ENCODE results near the gene SETBP1. TPM values are rescaled to one million over a fixed set of nuclear protein-coding genes. Genes with fewer than 3 reads are reported as not detected.

The SETBP1 gene
- total and polyA plus RNA-seq, 2 of the 13 experiments (the other 11 are each of a cell fraction or from before 2014, with no cell fraction given): 0.18 to 0.65 TPM

- POLR2A ChIA-PET: no interaction called here
- WGBS (ENCODE audit: low lambda C conversion rate): 0% methylated on average over 3 of the region's 3 CpGs
Observed at GRCh38 chr18:44632469-44633145, 48.1 kb upstream of the SETBP1 start.

GRCh38 chr18:44635546-44635945, 45.1 kb upstream of the SETBP1 start:
- in situ Hi-C loops (cut with HindIII; ENCODE audit: extremely low pct_ligation_motif_present, low pct_unique_long_range_greater_than_20kb): no loop called here
- 6% methylated on average over 3 of the region's 3 CpGs for WGBS (ENCODE audit: low lambda C conversion rate)
- Histone ChIP-seq H3K36me3 (replicated peaks in 1 of 2; ENCODE audit: control insufficient read depth in 1 of 2, insufficient read depth in 2 of 2, low read length in 2 of 2) (no peaks in the 10 kb centered on the region), H3K9ac (ENCODE audit: insufficient read depth, low read depth, low read length) (no peak overlapping the region), H3K79me2 (ENCODE audit: insufficient read depth, low read length) (no peaks in the 10 kb centered on the region), H4K20me1 (ENCODE audit: insufficient read depth, low read length) (no peaks in the 10 kb centered on the region), H3K27ac (ENCODE audit: extremely low read length, insufficient read depth, low read length) (no peak overlapping the region), H2AFZ (ENCODE audit: low read length) (no peak overlapping the region), H3K27me3 (ENCODE audit: control insufficient read depth in 1 of 2, insufficient read depth in 2 of 2, low read length in 2 of 2) (no peaks in the 10 kb centered on the region), H3K4me3 (replicated peaks in 1 of 3; ENCODE audit: insufficient read depth in 1 of 3, low read depth in 2 of 3, low read length in 3 of 3) (no peak overlapping the region), H3K9me3 (ENCODE audit: low read length) (no peaks in the 10 kb centered on the region; the same call in 1 of the 2 replicates), H3K4me1 (ENCODE audit: insufficient read depth, low read length) (no peaks in the 10 kb centered on the region), H3K4me2 (ENCODE audit: low read depth, low read length) (no peak overlapping the region)
- no TSS peak for BruUV-seq (replicated peaks)
- POLR2A ChIA-PET: no interaction called here
- no peak for DNase-seq (ENCODE audit: low spot score)
- intact Hi-C loops (cut with micrococcal nuclease; ENCODE audit: unreplicated experiment): no loop called here
- CTCF ChIA-PET (ENCODE audit: low intra/inter-chr PET ratio, low total read pairs): no interaction called here
- ATAC-seq: no peak
- no peak for FAIRE-seq
- TF ChIP-seq ZNF484 (CRISPR knock-in tag; IDR thresholded peaks at IDR 0.05; ENCODE audit: borderline replicate concordance, low read depth) (no peak), ZNF446 (CRISPR knock-in tag; IDR thresholded peaks at IDR 0.05) (no peak), MIER2 (CRISPR knock-in tag; IDR thresholded peaks at IDR 0.05) (no peak), ZNF740 (CRISPR knock-in tag; IDR thresholded peaks at IDR 0.05) (no peak), ZNF550 (CRISPR knock-in tag; IDR thresholded peaks at IDR 0.05; ENCODE audit: borderline replicate concordance) (no peak), RAD21 (CRISPR knock-in tag; IDR thresholded peaks at IDR 0.05) (no peak), ZBTB2 (CRISPR knock-in tag; IDR thresholded peaks at IDR 0.05; ENCODE audit: low read depth) (no peak), HNRNPK (IDR thresholded peaks at IDR 0.05; ENCODE audit: low read depth, low read length, poor library complexity, severe bottlenecking) (no peak), RARA (CRISPR knock-in tag; IDR thresholded peaks at IDR 0.05) (no peak), SOX6 (IDR thresholded peaks at IDR 0.05) (no peak), SOX6 (CRISPR knock-in tag; IDR thresholded peaks at IDR 0.05) (no peak), PATZ1 (CRISPR knock-in tag; IDR thresholded peaks at IDR 0.05) (no peak), NFE2 (CRISPR knock-in tag; IDR thresholded peaks at IDR 0.05) (no peak), ZNF616 (CRISPR knock-in tag; IDR thresholded peaks at IDR 0.05; ENCODE audit: low read depth) (no peak), ZNF205 (CRISPR knock-in tag; IDR thresholded peaks at IDR 0.05) (no peak), HNRNPL (IDR thresholded peaks at IDR 0.05; ENCODE audit: low read depth, low read length) (no peak)

More at GRCh38 chr18:44632469-44633145, 48.1 kb upstream of the SETBP1 start:
- Histone ChIP-seq H3K79me2 (ENCODE audit: insufficient read depth, low read length) (no peaks in the 10 kb centered on the region), H3K27me3 (ENCODE audit: control insufficient read depth in 1 of 2, insufficient read depth in 2 of 2, low read length in 2 of 2) (no peaks in the 10 kb centered on the region), H3K4me2 (ENCODE audit: low read depth, low read length) (no peak overlapping the region), H3K4me1 (ENCODE audit: insufficient read depth, low read length) (no peaks in the 10 kb centered on the region), H3K27ac (ENCODE audit: extremely low read length, insufficient read depth, low read length) (no peak overlapping the region), H4K20me1 (ENCODE audit: insufficient read depth, low read length) (no peaks in the 10 kb centered on the region), H3K9ac (ENCODE audit: insufficient read depth, low read depth, low read length) (no peak overlapping the region), H3K9me3 (ENCODE audit: low read length) (no peaks in the 10 kb centered on the region; the same call in 1 of the 2 replicates), H3K36me3 (replicated peaks in 1 of 2; ENCODE audit: control insufficient read depth in 1 of 2, insufficient read depth in 2 of 2, low read length in 2 of 2) (no peaks in the 10 kb centered on the region), H3K4me3 (replicated peaks in 1 of 3; ENCODE audit: insufficient read depth in 1 of 3, low read depth in 2 of 3, low read length in 3 of 3) (no peak overlapping the region), H2AFZ (ENCODE audit: low read length) (no peak overlapping the region)
- intact Hi-C loops (cut with micrococcal nuclease; ENCODE audit: unreplicated experiment): no loop called here
- CTCF ChIA-PET (ENCODE audit: low intra/inter-chr PET ratio, low total read pairs): no interaction called here
- FAIRE-seq (no peak), DNase-seq (ENCODE audit: low spot score) (no peak), ATAC-seq (no peak)
- no TSS peak for BruUV-seq (replicated peaks)
- TF ChIP-seq KLF13 (CRISPR knock-in tag; IDR thresholded peaks at IDR 0.05): no peak
- in situ Hi-C loops (cut with HindIII; ENCODE audit: extremely low pct_ligation_motif_present, low pct_unique_long_range_greater_than_20kb): no loop called here
